ENCODE results near the gene DPH1.
A peak's percentile ranks its signal among the peaks of the same experiment; 100 is the strongest.

DPH1 gene

GRCh38 chr17:2057175-2057759 is 27.3 kb downstream of the DPH1 start:
- H3K27me3 ChIP-seq (ENCODE audit: control insufficient read depth, insufficient read depth, low read length), result no peaks in the 10 kb centered on the region
- no peak overlapping the region for H3K9ac ChIP-seq

DNA sequence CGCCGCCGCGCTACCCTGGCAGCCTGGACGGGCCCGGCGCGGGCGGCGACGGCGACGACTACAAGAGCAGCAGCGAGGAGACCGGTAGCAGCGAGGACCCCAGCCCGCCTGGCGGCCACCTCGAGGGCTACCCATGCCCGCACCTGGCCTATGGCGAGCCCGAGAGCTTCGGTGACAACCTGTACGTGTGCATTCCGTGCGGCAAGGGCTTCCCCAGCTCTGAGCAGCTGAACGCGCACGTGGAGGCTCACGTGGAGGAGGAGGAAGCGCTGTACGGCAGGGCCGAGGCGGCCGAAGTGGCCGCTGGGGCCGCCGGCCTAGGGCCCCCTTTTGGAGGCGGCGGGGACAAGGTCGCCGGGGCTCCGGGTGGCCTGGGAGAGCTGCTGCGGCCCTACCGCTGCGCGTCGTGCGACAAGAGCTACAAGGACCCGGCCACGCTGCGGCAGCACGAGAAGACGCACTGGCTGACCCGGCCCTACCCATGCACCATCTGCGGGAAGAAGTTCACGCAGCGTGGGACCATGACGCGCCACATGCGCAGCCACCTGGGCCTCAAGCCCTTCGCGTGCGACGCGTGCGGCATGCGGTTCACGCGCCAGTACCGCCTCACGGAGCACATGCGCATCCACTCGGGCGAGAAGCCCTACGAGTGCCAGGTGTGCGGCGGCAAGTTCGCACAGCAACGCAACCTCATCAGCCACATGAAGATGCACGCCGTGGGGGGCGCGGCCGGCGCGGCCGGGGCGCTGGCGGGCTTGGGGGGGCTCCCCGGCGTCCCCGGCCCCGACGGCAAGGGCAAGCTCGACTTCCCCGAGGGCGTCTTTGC is 28.0 kb downstream of the DPH1 start:
- H3K36me3 ChIP-seq (ENCODE audit: control insufficient read depth, insufficient read depth, low read length), result no peaks in the 10 kb centered on the region
- H3K9ac ChIP-seq, result no peak overlapping the region
- no peaks in the 10 kb centered on the region for H3K9me3 ChIP-seq (ENCODE audit: control insufficient read depth, low read length)
- TF ChIP-seq, protein P1, sequence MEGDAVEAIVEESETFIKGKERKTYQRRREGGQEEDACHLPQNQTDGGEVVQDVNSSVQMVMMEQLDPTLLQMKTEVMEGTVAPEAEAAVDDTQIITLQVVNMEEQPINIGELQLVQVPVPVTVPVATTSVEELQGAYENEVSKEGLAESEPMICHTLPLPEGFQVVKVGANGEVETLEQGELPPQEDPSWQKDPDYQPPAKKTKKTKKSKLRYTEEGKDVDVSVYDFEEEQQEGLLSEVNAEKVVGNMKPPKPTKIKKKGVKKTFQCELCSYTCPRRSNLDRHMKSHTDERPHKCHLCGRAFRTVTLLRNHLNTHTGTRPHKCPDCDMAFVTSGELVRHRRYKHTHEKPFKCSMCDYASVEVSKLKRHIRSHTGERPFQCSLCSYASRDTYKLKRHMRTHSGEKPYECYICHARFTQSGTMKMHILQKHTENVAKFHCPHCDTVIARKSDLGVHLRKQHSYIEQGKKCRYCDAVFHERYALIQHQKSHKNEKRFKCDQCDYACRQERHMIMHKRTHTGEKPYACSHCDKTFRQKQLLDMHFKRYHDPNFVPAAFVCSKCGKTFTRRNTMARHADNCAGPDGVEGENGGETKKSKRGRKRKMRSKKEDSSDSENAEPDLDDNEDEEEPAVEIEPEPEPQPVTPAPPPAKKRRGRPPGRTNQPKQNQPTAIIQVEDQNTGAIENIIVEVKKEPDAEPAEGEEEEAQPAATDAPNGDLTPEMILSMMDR (IDR thresholded peaks at IDR 0.05), result no peak
- peaks cover 7% of the 10 kb centered on the region for H3K4me1 ChIP-seq
- no peaks in the 10 kb centered on the region for H3K79me2 ChIP-seq
- no peak overlapping the region for H3K27ac ChIP-seq
- no peak overlapping the region for H3K4me2 ChIP-seq (ENCODE audit: low read length)
- H2AFZ ChIP-seq, result no peak overlapping the region
- no peak overlapping the region for H3K4me3 ChIP-seq (ENCODE audit: low read depth, low read length)
- H3K27me3 ChIP-seq (ENCODE audit: control insufficient read depth, insufficient read depth, low read length), result no peaks in the 10 kb centered on the region

More at GRCh38 chr17:2057175-2057759, 27.3 kb downstream of the DPH1 start:
- H3K4me2 ChIP-seq (ENCODE audit: low read length), result no peak overlapping the region
- TF ChIP-seq, protein P1 (IDR thresholded peaks at IDR 0.05), result no peak
- no peaks in the 10 kb centered on the region for H3K79me2 ChIP-seq
- no peaks in the 10 kb centered on the region for H3K36me3 ChIP-seq (ENCODE audit: control insufficient read depth, insufficient read depth, low read length)
- H3K4me1 ChIP-seq, result peaks cover 7% of the 10 kb centered on the region
- no peak overlapping the region for H2AFZ ChIP-seq
- H3K4me3 ChIP-seq (ENCODE audit: low read depth, low read length), result no peak overlapping the region
- no peak overlapping the region for H3K27ac ChIP-seq
- H3K9me3 ChIP-seq (ENCODE audit: control insufficient read depth, low read length), result no peaks in the 10 kb centered on the region

DNA sequence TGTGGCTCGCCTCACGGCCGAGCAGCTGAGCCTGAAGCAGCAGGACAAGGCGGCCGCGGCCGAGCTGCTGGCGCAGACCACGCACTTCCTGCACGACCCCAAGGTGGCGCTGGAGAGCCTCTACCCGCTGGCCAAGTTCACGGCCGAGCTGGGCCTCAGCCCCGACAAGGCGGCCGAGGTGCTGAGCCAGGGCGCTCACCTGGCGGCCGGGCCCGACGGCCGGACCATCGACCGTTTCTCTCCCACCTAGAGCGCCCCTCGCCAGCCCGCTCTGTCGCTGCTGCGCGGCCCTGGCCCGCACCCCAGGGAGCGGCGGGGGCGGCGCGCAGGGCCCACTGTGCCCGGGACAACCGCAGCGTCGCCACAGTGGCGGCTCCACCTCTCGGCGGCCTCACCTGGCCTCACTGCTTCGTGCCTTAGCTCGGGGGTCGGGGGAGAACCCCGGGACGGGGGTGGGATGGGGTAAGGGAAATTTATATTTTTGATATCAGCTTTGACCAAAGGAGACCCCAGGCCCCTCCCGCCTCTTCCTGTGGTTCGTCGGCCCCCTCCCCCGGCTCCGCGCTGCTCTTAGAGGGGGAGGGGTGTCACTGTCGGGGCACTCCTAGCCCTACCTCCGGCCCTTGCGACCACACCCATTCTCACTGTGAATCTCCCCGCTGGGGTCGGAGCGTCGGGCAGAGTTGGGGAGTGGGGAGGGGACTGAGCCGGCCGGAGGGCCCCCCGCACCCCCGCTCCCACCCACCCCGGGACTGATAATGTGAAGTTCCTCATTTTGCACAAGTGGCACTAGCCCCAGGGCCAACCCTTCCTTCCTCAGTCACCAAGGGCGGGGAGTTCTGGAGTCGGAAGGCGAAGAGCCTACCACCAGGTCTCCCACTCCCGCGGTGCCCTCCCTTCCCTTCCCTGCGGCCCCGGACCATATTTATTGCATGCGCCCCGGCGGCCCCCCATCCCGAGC is 28.9 kb downstream of the DPH1 start:
- TF ChIP-seq, protein P1 (IDR thresholded peaks at IDR 0.05), result peak; percentile 59
- Histone ChIP-seq H3K4me2 (ENCODE audit: low read length) (no peak overlapping the region), H3K36me3 (ENCODE audit: control insufficient read depth, insufficient read depth, low read length) (no peaks in the 10 kb centered on the region), H3K4me3 (ENCODE audit: low read depth, low read length) (peak overlapping the region; percentile 11), H3K9ac (no peak overlapping the region), H3K9me3 (ENCODE audit: control insufficient read depth, low read length) (no peaks in the 10 kb centered on the region), H3K27me3 (ENCODE audit: control insufficient read depth, insufficient read depth, low read length) (no peaks in the 10 kb centered on the region), H3K4me1 (peaks cover 4% of the 10 kb centered on the region), H3K27ac (no peak overlapping the region), H2AFZ (no peak overlapping the region), H3K79me2 (no peaks in the 10 kb centered on the region)

GRCh38 chr17:2059547-2060384 is 29.8 kb downstream of the DPH1 start:
- no peaks in the 10 kb centered on the region for H3K36me3 ChIP-seq (ENCODE audit: control insufficient read depth, insufficient read depth, low read length)
- H3K9me3 ChIP-seq (ENCODE audit: control insufficient read depth, low read length), result no peaks in the 10 kb centered on the region

More at GRCh38 chr17:2059547-2060384, 29.8 kb downstream of the DPH1 start:
- H3K4me3 ChIP-seq (ENCODE audit: low read depth, low read length), result no peak overlapping the region
- TF ChIP-seq, protein P1 (IDR thresholded peaks at IDR 0.05), result no peak
- H3K79me2 ChIP-seq, result no peaks in the 10 kb centered on the region
- no peak overlapping the region for H3K9ac ChIP-seq
- H3K4me1 ChIP-seq, result peaks cover 4% of the 10 kb centered on the region
- no peaks in the 10 kb centered on the region for H3K27me3 ChIP-seq (ENCODE audit: control insufficient read depth, insufficient read depth, low read length)
- H2AFZ ChIP-seq, result no peak overlapping the region
- no peak overlapping the region for H3K4me2 ChIP-seq (ENCODE audit: low read length)
- H3K27ac ChIP-seq, result peak overlapping the region; percentile 15

Data from parathyroid adenoma (tissue), 2 donors.